OCI-LY1 (cell line): Measurements from ENCODE around the gene MAPK7.

Experiments
- H2AFZ ChIP-seq: fragments of 200-600 bp; sonication (generic), shearing (Covaris generic); 2 replicates; pipeline ENCODE4 v1.6.0; 2014; ENCODE audit warnings: antibody characterized with exemption, mild to moderate bottlenecking, low read length
- H3F3A ChIP-seq: fragments of 200-600 bp; sonication (generic), shearing (Covaris generic); 2 replicates; pipeline ENCODE4 v1.6.0; 2014; ENCODE audit warnings: mild to moderate bottlenecking, antibody characterized with exemption, low read length, moderate library complexity; ENCODE audit not compliant: insufficient read depth
- H3K27ac ChIP-seq: fragments of 200-600 bp; sonication (generic); 2 replicates; pipeline ENCODE4 v1.5.1; 2014; ENCODE audit warnings: low read length, mixed run types, mild to moderate bottlenecking, low read depth; ENCODE audit not compliant: poor library complexity, severe bottlenecking
- H3K27me3 ChIP-seq: fragments of 200-600 bp; sonication (generic); 2 replicates; pipeline ENCODE4 v1.6.0; 2014; ENCODE audit warnings: antibody characterized with exemption, mild to moderate bottlenecking, low read length, moderate library complexity; ENCODE audit not compliant: insufficient read depth
- H3K36me3 ChIP-seq: fragments of 200-600 bp; sonication (generic); 2 replicates; pipeline ENCODE4 v1.6.1; 2014; ENCODE audit warnings: mild to moderate bottlenecking, antibody characterized with exemption, low read length, moderate library complexity, mixed read lengths; ENCODE audit not compliant: insufficient read depth
- H3K4me1 ChIP-seq: fragments of 200-600 bp; sonication (generic); 2 replicates; pipeline ENCODE4 v1.5.1; 2014; ENCODE audit warnings: mild to moderate bottlenecking, low read length, moderate library complexity; ENCODE audit not compliant: insufficient read depth, severe bottlenecking
- H3K4me2 ChIP-seq: fragments of 200-600 bp; sonication (generic), shearing (Covaris generic); 2 replicates; pipeline ENCODE4 v1.6.1; 2014; ENCODE audit warnings: low read length
- H3K4me3 ChIP-seq: fragments of 200-600 bp; sonication (generic); 2 replicates; pipeline ENCODE4 v1.5.1; 2014; ENCODE audit warnings: low read length, low read depth, mild to moderate bottlenecking, mixed read lengths; ENCODE audit not compliant: poor library complexity, severe bottlenecking
- H3K79me2 ChIP-seq: fragments of 200-600 bp; shearing (Covaris generic); 2 replicates; pipeline ENCODE4 v1.6.1; 2016; ENCODE audit warnings: mixed run types, low read length, mixed read lengths; ENCODE audit not compliant: insufficient read depth
- H3K9ac ChIP-seq: fragments of 200-600 bp; sonication (generic), shearing (Covaris generic); 2 replicates; pipeline ENCODE4 v1.6.1; 2014; ENCODE audit warnings: mild to moderate bottlenecking, low read length, mixed read lengths
- H3K9me2 ChIP-seq: fragments of 200-600 bp; sonication (generic), shearing (Covaris generic); 2 replicates; pipeline ENCODE4 v1.6.1; 2014; ENCODE audit warnings: low read depth, mild to moderate bottlenecking, low read length, mixed read lengths
- H3K9me3 ChIP-seq: fragments of 200-600 bp; shearing (Covaris generic); 2 replicates; pipeline ENCODE4 v1.6.1; 2014; ENCODE audit warnings: low read length, mixed read lengths
- H4K20me1 ChIP-seq: fragments of 200-600 bp; sonication (generic), shearing (Covaris generic); 2 replicates; pipeline ENCODE4 v1.6.0; 2016; ENCODE audit warnings: mild to moderate bottlenecking, low read length; ENCODE audit not compliant: insufficient read depth
- EZH2 ChIP-seq: fragments of 200-600 bp; sonication (generic), shearing (Covaris generic); IDR thresholded peaks from 2 replicates; pipeline ENCODE4 v1.8.0; 2017; ENCODE audit warnings: borderline replicate concordance, mixed run types, mild to moderate bottlenecking, antibody characterized with exemption, low read length, moderate library complexity, mixed read lengths
- TF ChIP-seq, protein P1 (sequence below): fragments of 200-600 bp; sonication (generic), shearing (Covaris generic); IDR thresholded peaks from 2 replicates; pipeline ENCODE4 v1.5.1; 2017; ENCODE audit warnings: mild to moderate bottlenecking, antibody characterized with exemption, low read length, moderate library complexity, mixed read lengths

MAPK7 gene

GRCh38 chr17:19330271-19330670 is 48.0 kb upstream of the MAPK7 start:
- no peaks in the 10 kb centered on the region for H3K79me2 ChIP-seq
- H3K36me3 ChIP-seq = 0 out of 2 replicates have a peak, but pooled peaks cover 3% of the 10 kb centered on the region
- no peaks in the 10 kb centered on the region for H3K9me2 ChIP-seq
- 0 out of 2 replicates have a peak, but pooled peaks cover 3% of the 10 kb centered on the region for H3K9me3 ChIP-seq
- H3K4me1 ChIP-seq = no peaks in the 10 kb centered on the region
- no peak overlapping the region for H3K4me2 ChIP-seq
- no peak overlapping the region for H3K27ac ChIP-seq
- no peaks in the 10 kb centered on the region for H4K20me1 ChIP-seq
- H2AFZ ChIP-seq = no peak overlapping the region
- H3F3A ChIP-seq = no peaks in the 10 kb centered on the region
- H3K4me3 ChIP-seq = no peak overlapping the region
- TF ChIP-seq, protein P1, sequence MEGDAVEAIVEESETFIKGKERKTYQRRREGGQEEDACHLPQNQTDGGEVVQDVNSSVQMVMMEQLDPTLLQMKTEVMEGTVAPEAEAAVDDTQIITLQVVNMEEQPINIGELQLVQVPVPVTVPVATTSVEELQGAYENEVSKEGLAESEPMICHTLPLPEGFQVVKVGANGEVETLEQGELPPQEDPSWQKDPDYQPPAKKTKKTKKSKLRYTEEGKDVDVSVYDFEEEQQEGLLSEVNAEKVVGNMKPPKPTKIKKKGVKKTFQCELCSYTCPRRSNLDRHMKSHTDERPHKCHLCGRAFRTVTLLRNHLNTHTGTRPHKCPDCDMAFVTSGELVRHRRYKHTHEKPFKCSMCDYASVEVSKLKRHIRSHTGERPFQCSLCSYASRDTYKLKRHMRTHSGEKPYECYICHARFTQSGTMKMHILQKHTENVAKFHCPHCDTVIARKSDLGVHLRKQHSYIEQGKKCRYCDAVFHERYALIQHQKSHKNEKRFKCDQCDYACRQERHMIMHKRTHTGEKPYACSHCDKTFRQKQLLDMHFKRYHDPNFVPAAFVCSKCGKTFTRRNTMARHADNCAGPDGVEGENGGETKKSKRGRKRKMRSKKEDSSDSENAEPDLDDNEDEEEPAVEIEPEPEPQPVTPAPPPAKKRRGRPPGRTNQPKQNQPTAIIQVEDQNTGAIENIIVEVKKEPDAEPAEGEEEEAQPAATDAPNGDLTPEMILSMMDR = no peak
- TF ChIP-seq EZH2 = no peak
- peaks cover 6% of the 10 kb centered on the region; the same call in 1 of the 2 replicates for H3K27me3 ChIP-seq
- H3K9ac ChIP-seq = no peak overlapping the region

DNA sequence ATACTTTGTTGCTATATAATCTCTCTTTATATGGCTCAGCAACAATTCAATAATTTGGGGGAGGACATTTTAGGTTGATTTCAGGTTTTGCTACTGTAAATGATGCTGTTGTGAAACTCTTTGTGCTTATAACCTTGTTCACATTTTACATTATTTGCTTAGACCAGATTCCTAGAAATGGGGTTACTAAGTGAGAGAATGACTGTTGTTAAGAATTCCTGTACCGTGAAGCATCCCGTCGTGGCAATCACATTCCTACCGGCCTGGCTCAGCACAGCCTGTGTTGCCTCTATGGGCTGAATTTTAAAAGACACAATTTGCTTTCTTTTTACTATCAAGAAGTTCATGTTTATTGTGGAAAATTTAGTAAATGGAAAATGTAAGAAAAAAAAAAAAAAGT is 47.2 kb upstream of the MAPK7 start:
- H3K9me3 ChIP-seq = no peaks in the 10 kb centered on the region
- H3K4me2 ChIP-seq = no peak overlapping the region
- no peaks in the 10 kb centered on the region for H3K79me2 ChIP-seq
- H3K27me3 ChIP-seq = peaks cover under 1% of the 10 kb centered on the region; the same call in 1 of the 2 replicates
- no peaks in the 10 kb centered on the region for H3K36me3 ChIP-seq
- no peaks in the 10 kb centered on the region for H3F3A ChIP-seq
- no peak overlapping the region for H3K27ac ChIP-seq
- H3K9ac ChIP-seq = no peak overlapping the region
- H3K4me3 ChIP-seq = no peak overlapping the region
- TF ChIP-seq EZH2 = no peak
- TF ChIP-seq, protein P1 = no peak
- H3K9me2 ChIP-seq = no peaks in the 10 kb centered on the region
- no peaks in the 10 kb centered on the region for H4K20me1 ChIP-seq
- H2AFZ ChIP-seq = no peak overlapping the region
- no peaks in the 10 kb centered on the region for H3K4me1 ChIP-seq

- no peak overlapping the region for H3K27ac ChIP-seq
- no peak overlapping the region for H3K4me2 ChIP-seq
- H3F3A ChIP-seq = no peaks in the 10 kb centered on the region
- no peaks in the 10 kb centered on the region for H3K79me2 ChIP-seq
- no peaks in the 10 kb centered on the region for H4K20me1 ChIP-seq
- H3K9me3 ChIP-seq = no peaks in the 10 kb centered on the region
- no peak overlapping the region for H3K4me3 ChIP-seq
- no peaks in the 10 kb centered on the region for H3K36me3 ChIP-seq
- H3K4me1 ChIP-seq = no peaks in the 10 kb centered on the region
- no peaks in the 10 kb centered on the region; the same call in 1 of the 2 replicates for H3K27me3 ChIP-seq
- H2AFZ ChIP-seq = no peak overlapping the region
- no peak for TF ChIP-seq EZH2
- TF ChIP-seq, protein P1 = no peak
- no peaks in the 10 kb centered on the region for H3K9me2 ChIP-seq
- H3K9ac ChIP-seq = no peak overlapping the region
Measured at GRCh38 chr17:19331543-19332245, 46.6 kb upstream of the MAPK7 start.
